HepG2 (cell line): ENCODE measurements around the gene ARHGAP12. TPM values are rescaled to one million over a fixed set of nuclear protein-coding genes. Genes with fewer than 3 reads are reported as not detected.
A peak's percentile ranks its signal among the peaks of the same experiment; 100 is the strongest.

Experiments
- ATF2 ChIP-seq: sonication (generic); formaldehyde crosslinking; IDR thresholded peaks from 2 replicates; pipeline ENCODE4 v1.4.0; 2020; ENCODE audit warnings: missing genetic modification reagents
- CBX1 ChIP-seq: IDR thresholded peaks from one replicate; pipeline ENCODE4 v1.6.1; 2016; ENCODE audit warnings: antibody characterized with exemption, low read depth
- HMG20A ChIP-seq: IDR thresholded peaks from 2 replicates; pipeline ENCODE4 v1.6.1; 2016; ENCODE audit warnings: borderline replicate concordance
- IKZF1 ChIP-seq: fragments of 450-650 bp; IDR thresholded peaks from 2 replicates; pipeline ENCODE4 v1.7.1; 2016
- LCORL ChIP-seq, 2 experiments: fragments of 450-650 bp in 1 of 2; sonication (generic) in 1 of 2; formaldehyde crosslinking in 1 of 2; IDR thresholded peaks; 2 replicates each; pipeline versions ENCODE4 v1.5.0 to v1.6.1; 2017 to 2020; ENCODE audit warnings: antibody characterized with exemption in 1 of 2, missing genetic modification reagents in 1 of 2
- NFRKB ChIP-seq: fragments of 450-650 bp; IDR thresholded peaks from 2 replicates; pipeline ENCODE4 v1.6.1; 2017
- RARA ChIP-seq: IDR thresholded peaks from 2 replicates; pipeline ENCODE4 v1.6.1; 2016; ENCODE audit warnings: missing genetic modification reagents, missing compliant biosample characterization
- RFXANK ChIP-seq: IDR thresholded peaks from 2 replicates; pipeline ENCODE4 v1.6.1; 2016
- SIX1 ChIP-seq: sonication (generic); formaldehyde crosslinking; IDR thresholded peaks from 2 replicates; pipeline ENCODE4 v1.4.0; 2020; ENCODE audit warnings: missing genetic modification reagents, borderline replicate concordance
- XBP1 ChIP-seq: sonication (generic); formaldehyde crosslinking; IDR thresholded peaks from 2 replicates; pipeline ENCODE4 v1.5.0; 2020; ENCODE audit warnings: missing genetic modification reagents
- ZBTB20 ChIP-seq: sonication (generic); formaldehyde crosslinking; IDR thresholded peaks from 2 replicates; pipeline ENCODE4 v1.8.1; 2023; ENCODE audit warnings: missing genetic modification reagents, low read depth, mild to moderate bottlenecking, borderline replicate concordance
- ZFYVE20 ChIP-seq: sonication (generic); formaldehyde crosslinking; IDR thresholded peaks from 2 replicates; pipeline ENCODE4 v1.8.0; 2023; ENCODE audit warnings: low read depth, mild to moderate bottlenecking, moderate library complexity, missing genetic modification reagents, borderline replicate concordance
- ZMAT3 ChIP-seq: sonication (generic); formaldehyde crosslinking; conservative IDR thresholded peaks from 2 replicates; pipeline ENCODE4 v1.7.0; 2021; ENCODE audit warnings: missing genetic modification reagents
- ZNF264 ChIP-seq: sonication (generic); formaldehyde crosslinking; IDR thresholded peaks from 2 replicates; pipeline ENCODE4 v1.4.0; 2020; ENCODE audit warnings: missing genetic modification reagents
- ZNF280D ChIP-seq: sonication (generic); formaldehyde crosslinking; IDR thresholded peaks from 2 replicates; pipeline ENCODE4 v1.5.1; 2020; ENCODE audit warnings: mild to moderate bottlenecking, missing genetic modification reagents
- ZNF318 ChIP-seq: sonication (generic); formaldehyde crosslinking; IDR thresholded peaks from 2 replicates; pipeline ENCODE4 v1.4.0; 2020; ENCODE audit warnings: mild to moderate bottlenecking, missing genetic modification reagents
- ZNF468 ChIP-seq: sonication (generic); formaldehyde crosslinking; IDR thresholded peaks from 2 replicates; pipeline ENCODE4 v1.8.0; 2022; ENCODE audit warnings: mild to moderate bottlenecking, moderate library complexity, missing genetic modification reagents
- ZNF788 ChIP-seq: sonication (generic); formaldehyde crosslinking; IDR thresholded peaks from 2 replicates; pipeline ENCODE4 v1.5.0; 2020; ENCODE audit warnings: mild to moderate bottlenecking, missing genetic modification reagents, borderline replicate concordance
- ZSCAN30 ChIP-seq: sonication (generic); formaldehyde crosslinking; IDR thresholded peaks from 2 replicates; pipeline ENCODE4 v1.5.0; 2020; ENCODE audit warnings: mild to moderate bottlenecking, missing genetic modification reagents
- polyA plus RNA-seq, 8 experiments: library from polyadenylated mRNA; depleted of rRNA in 3 of 8; stranded (reverse) in 7 of 8; unstranded in 1 of 8; fragments of >200 nt; fragmentation: Illumina TruSeq in 4 of 8; extraction: Trizol in 4 of 8; gene quantifications; 2 replicates each; pipeline versions ENCODE4 v1.2.1 to v1.2.3, GENCODE V29; 2011 to 2016; ENCODE audit warnings: low read depth in 4 of 8, missing spikeins in 1 of 8, mixed read lengths in 1 of 8; ENCODE audit not compliant: insufficient read depth in 1 of 8
- total RNA-seq, 5 experiments: library from RNA; depleted of rRNA; stranded (reverse); fragments of >200 nt; fragmentation: Illumina TruSeq; extraction: Trizol; gene quantifications; 2 replicates each; pipeline ENCODE4 v1.2.3, GENCODE V29; 2016; ENCODE audit warnings: low read depth in 1 of 5

The ARHGAP12 gene
- total and polyA plus RNA-seq, 2 of the 13 experiments (the other 11 are each of a cell fraction or from before 2014, with no cell fraction given) = 25.0 to 54.6 TPM

- TF ChIP-seq SIX1 (no peak), XBP1 (CRISPR knock-in tag) (no peak), ZNF280D (CRISPR knock-in tag) (no peak), ZNF788 (CRISPR knock-in tag) (no peak), LCORL (IDR thresholded peaks at IDR 0.05) (no peak), LCORL (CRISPR knock-in tag; IDR thresholded peaks at IDR 0.05) (no peak; the same call in 1 of the 2 replicates), NFRKB (no peak), ZNF318 (CRISPR knock-in tag) (no peak), RARA (CRISPR knock-in tag) (no peak), RFXANK (CRISPR knock-in tag) (no peak), ZMAT3 (CRISPR knock-in tag) (peak; percentile 2; the same call in 1 of the 2 replicates), ZSCAN30 (CRISPR knock-in tag) (no peak), ZNF468 (CRISPR knock-in tag) (no peak), IKZF1 (no peak), ZFYVE20 (CRISPR knock-in tag) (no peak), ZBTB20 (CRISPR knock-in tag) (no peak), HMG20A (CRISPR knock-in tag) (no peak), CBX1 (no peak), ATF2 (0 out of 2 replicates have a peak, but pooled peaks have one; percentile 14), ZNF264 (CRISPR knock-in tag) (no peak; the same call in 1 of the 2 replicates)
Observed at GRCh38 chr10:31927884-31928548, 615 bp downstream of the ARHGAP12 start (continued).
